Mesothelial cell of epicardium (in vitro differentiated cells): ENCODE measurements around the gene NRCAM. TPM values are rescaled to one million over a fixed set of nuclear protein-coding genes. Genes with fewer than 3 reads are reported as not detected.

Experiments used
- DNase-seq, 2 experiments: peaks; one replicate each; pipeline ENCODE4 v3.0.0; 2021; ENCODE audit warnings: low spot score in 2 of 2; ENCODE audit not compliant: unreplicated experiment in 2 of 2
- H3K27ac Mint-ChIP-seq: 2 replicates; pipeline ENCODE4 v1.8.0; 2021; ENCODE audit warnings: mixed read lengths
- H3K27me3 Mint-ChIP-seq: 2 replicates; pipeline ENCODE4 v1.8.0; 2021; ENCODE audit warnings: low read depth, mixed read lengths
- H3K36me3 Mint-ChIP-seq: 2 replicates; pipeline ENCODE4 v1.8.0; 2021; ENCODE audit warnings: mixed read lengths
- H3K4me1 Mint-ChIP-seq: 2 replicates; pipeline ENCODE4 v1.8.0; 2021; ENCODE audit warnings: mixed read lengths
- H3K4me3 Mint-ChIP-seq: 2 replicates; pipeline ENCODE4 v1.8.0; 2021; ENCODE audit warnings: mild to moderate bottlenecking, moderate library complexity, mixed read lengths
- H3K9me3 Mint-ChIP-seq: 2 replicates; pipeline ENCODE4 v1.8.0; 2021; ENCODE audit warnings: mixed read lengths
- CTCF ChIP-seq: fragments of 200-600 bp; sonication (generic); IDR thresholded peaks from one replicate; pipeline ENCODE4 v1.5.0; 2021; ENCODE audit warnings: antibody characterized with exemption; ENCODE audit not compliant: unreplicated experiment
- total RNA-seq: library from RNA; stranded (reverse); gene quantifications from 3 replicates; pipeline ENCODE4 v1.2.1, GENCODE V29; 2021

The NRCAM gene
- total RNA-seq, 1 donor from 2014 or later: 5.7 TPM

- H3K4me1 Mint-ChIP-seq: no peaks in the 10 kb centered on the region
- no peak for TF ChIP-seq CTCF
- H3K4me3 Mint-ChIP-seq: no peak overlapping the region
- peaks cover 19% of the 10 kb centered on the region for H3K27me3 Mint-ChIP-seq
- no peak overlapping the region for H3K27ac Mint-ChIP-seq
- H3K36me3 Mint-ChIP-seq: no peaks in the 10 kb centered on the region
- peaks cover 2% of the 10 kb centered on the region for H3K9me3 Mint-ChIP-seq
- no peak for DNase-seq
These were observed 298.5 kb downstream of the NRCAM start for GRCh38 chr7:108157606-108158335.

- no peak for TF ChIP-seq CTCF
- no peak for DNase-seq
- Mint-ChIP-seq H3K9me3 (peaks cover 5% of the 10 kb centered on the region), H3K36me3 (no peaks in the 10 kb centered on the region), H3K4me3 (no peak overlapping the region), H3K27me3 (peaks cover 19% of the 10 kb centered on the region), H3K27ac (no peak overlapping the region), H3K4me1 (no peaks in the 10 kb centered on the region)
These were observed 299.2 kb downstream of the NRCAM start for GRCh38 chr7:108156897-108157605.

- no peak for DNase-seq
- no peak overlapping the region for H3K4me3 Mint-ChIP-seq
- peaks cover 1% of the 10 kb centered on the region for H3K27me3 Mint-ChIP-seq
- no peak overlapping the region for H3K27ac Mint-ChIP-seq
- no peaks in the 10 kb centered on the region for H3K36me3 Mint-ChIP-seq
- TF ChIP-seq CTCF: no peak
- H3K4me1 Mint-ChIP-seq: peaks cover 9% of the 10 kb centered on the region
- H3K9me3 Mint-ChIP-seq: peaks cover 5% of the 10 kb centered on the region
These were observed 304.0 kb downstream of the NRCAM start for GRCh38 chr7:108152198-108152597.

GRCh38 chr7:108149908-108150307 is 306.3 kb downstream of the NRCAM start:
- no peak for DNase-seq
- Mint-ChIP-seq H3K4me3 (no peak overlapping the region), H3K4me1 (peaks cover 12% of the 10 kb centered on the region), H3K27me3 (peaks cover 1% of the 10 kb centered on the region), H3K27ac (no peak overlapping the region), H3K36me3 (no peaks in the 10 kb centered on the region), H3K9me3 (peaks cover 5% of the 10 kb centered on the region)
- TF ChIP-seq CTCF: no peak

GRCh38 chr7:108149119-108149518 is 307.1 kb downstream of the NRCAM start:
- H3K36me3 Mint-ChIP-seq: no peaks in the 10 kb centered on the region
- peaks cover 12% of the 10 kb centered on the region for H3K4me1 Mint-ChIP-seq
- no peak for DNase-seq
- H3K27me3 Mint-ChIP-seq: no peaks in the 10 kb centered on the region
- H3K9me3 Mint-ChIP-seq: peaks cover 5% of the 10 kb centered on the region
- no peak overlapping the region for H3K4me3 Mint-ChIP-seq
- no peak overlapping the region for H3K27ac Mint-ChIP-seq
- no peak for TF ChIP-seq CTCF
